ENCODE data around the gene VAMP4.
A peak's percentile ranks its signal among the peaks of the same experiment; 100 is the strongest.
"Not testable (repeated sequence)": the region's sequence is repeated elsewhere in the genome, so short reads cannot be mapped to it uniquely, and the experiment has no call there.

Gene VAMP4

GRCh38 chr1:171751221-171751620, 9.4 kb upstream of the VAMP4 start:
- DNase-seq (ENCODE audit: low spot score): no peak

- no peak for DNase-seq (ENCODE audit: low spot score)
Observed at GRCh38 chr1:171748651-171749050, 6.8 kb upstream of the VAMP4 start.

GRCh38 chr1:171744986-171745385, 3.1 kb upstream of the VAMP4 start:
- DNase-seq (ENCODE audit: low spot score): no peak

GRCh38 chr1:171743081-171743870, 1.4 kb upstream of the VAMP4 start:
- no peak for DNase-seq (ENCODE audit: low spot score)

GRCh38 chr1:171742577-171742922, 685 bp upstream of the VAMP4 start:
- DNase-seq (ENCODE audit: low spot score): peak; percentile 16

GRCh38 chr1:171740987-171741871, 636 bp downstream of the VAMP4 start:
- DNase-seq (ENCODE audit: low spot score): peak; percentile 36

GRCh38 chr1:171740356-171740863, 1.5 kb downstream of the VAMP4 start:
- DNase-seq (ENCODE audit: low spot score): no peak

GRCh38 chr1:171739656-171740055, 2.2 kb downstream of the VAMP4 start:
- no peak for DNase-seq (ENCODE audit: low spot score)

- DNase-seq (ENCODE audit: low spot score): no peak
Observed at GRCh38 chr1:171738911-171739310, 3.0 kb downstream of the VAMP4 start.

GRCh38 chr1:171736196-171736595, 5.7 kb downstream of the VAMP4 start:
- DNase-seq (ENCODE audit: low spot score): no peak

GRCh38 chr1:171730052-171730451, 11.8 kb downstream of the VAMP4 start:
- DNase-seq (ENCODE audit: low spot score): no peak

- no peak for DNase-seq (ENCODE audit: low spot score)
Observed at GRCh38 chr1:171727778-171728177, 14.1 kb downstream of the VAMP4 start.

GRCh38 chr1:171723180-171723579, 18.7 kb downstream of the VAMP4 start:
- not testable (repeated sequence) for DNase-seq (ENCODE audit: low spot score)

GRCh38 chr1:171718848-171719247, 23.0 kb downstream of the VAMP4 start:
- no peak for DNase-seq (ENCODE audit: low spot score)

GRCh38 chr1:171718216-171718615, 23.6 kb downstream of the VAMP4 start:
- no peak for DNase-seq (ENCODE audit: low spot score)

- no peak for DNase-seq (ENCODE audit: low spot score)
Observed at GRCh38 chr1:171717062-171717718, 24.7 kb downstream of the VAMP4 start.

GRCh38 chr1:171716616-171717015, 25.2 kb downstream of the VAMP4 start:
- DNase-seq (ENCODE audit: low spot score): no peak

- DNase-seq (ENCODE audit: low spot score): no peak
Observed at GRCh38 chr1:171715813-171716251, 26.0 kb downstream of the VAMP4 start.

- no peak for DNase-seq (ENCODE audit: low spot score)
Observed at GRCh38 chr1:171712341-171712740, 29.5 kb downstream of the VAMP4 start.

GRCh38 chr1:171711643-171712042, 30.2 kb downstream of the VAMP4 start:
- no peak for DNase-seq (ENCODE audit: low spot score)

- DNase-seq (ENCODE audit: low spot score): no peak
Observed at GRCh38 chr1:171707583-171707982, 34.3 kb downstream of the VAMP4 start.

GRCh38 chr1:171702598-171702997, 39.3 kb downstream of the VAMP4 start:
- no peak for DNase-seq (ENCODE audit: low spot score)
